ENCODE data around the gene RNF130.
A peak's percentile ranks its signal among the peaks of the same experiment; 100 is the strongest.
"Not testable (repeated sequence)": the region's sequence is repeated elsewhere in the genome, so short reads cannot be mapped to it uniquely, and the experiment has no call there.

The RNF130 gene

GRCh38 chr5:180102636-180103035 is 31.1 kb upstream of the RNF130 start:
- no peak for DNase-seq (ENCODE audit: low read depth)

GRCh38 chr5:180101451-180102105 is 30.0 kb upstream of the RNF130 start:
- DNase-seq (ENCODE audit: low read depth): no peak

GRCh38 chr5:180100621-180101450 is 29.3 kb upstream of the RNF130 start:
- no peak for DNase-seq (ENCODE audit: low read depth)

- no peak for DNase-seq (ENCODE audit: low read depth)
Measured at GRCh38 chr5:180099733-180100611, 28.4 kb upstream of the RNF130 start.

- no peak for DNase-seq (ENCODE audit: low read depth)
Measured at GRCh38 chr5:180098991-180099732, 27.6 kb upstream of the RNF130 start.

- no peak for DNase-seq (ENCODE audit: low read depth)
Measured at GRCh38 chr5:180098526-180098925, 27.0 kb upstream of the RNF130 start.

GRCh38 chr5:180097926-180098325 is 26.4 kb upstream of the RNF130 start:
- DNase-seq (ENCODE audit: low read depth): no peak

GRCh38 chr5:180097163-180097894 is 25.8 kb upstream of the RNF130 start:
- no peak for DNase-seq (ENCODE audit: low read depth)

DNA sequence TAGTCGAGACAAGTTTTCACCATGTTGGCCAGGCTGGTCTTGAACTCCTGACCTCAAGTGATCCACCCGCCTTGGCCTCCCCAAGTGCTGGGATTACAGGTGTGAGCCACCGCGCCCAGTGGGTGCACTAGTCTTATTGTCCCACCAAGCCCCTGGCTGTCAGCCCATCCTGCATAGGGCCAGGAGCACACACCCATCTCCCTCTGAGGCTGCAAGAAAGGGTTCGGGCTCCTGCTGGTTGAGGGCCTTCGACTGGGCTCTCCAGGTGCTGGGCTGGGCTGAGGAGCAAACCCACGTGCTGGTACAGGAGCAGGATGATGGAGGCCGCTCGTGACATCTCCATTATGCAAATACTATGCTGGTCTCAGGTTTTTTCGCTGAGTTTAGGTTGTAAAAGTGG is 25.1 kb upstream of the RNF130 start:
- no peak for DNase-seq (ENCODE audit: low read depth)

DNA sequence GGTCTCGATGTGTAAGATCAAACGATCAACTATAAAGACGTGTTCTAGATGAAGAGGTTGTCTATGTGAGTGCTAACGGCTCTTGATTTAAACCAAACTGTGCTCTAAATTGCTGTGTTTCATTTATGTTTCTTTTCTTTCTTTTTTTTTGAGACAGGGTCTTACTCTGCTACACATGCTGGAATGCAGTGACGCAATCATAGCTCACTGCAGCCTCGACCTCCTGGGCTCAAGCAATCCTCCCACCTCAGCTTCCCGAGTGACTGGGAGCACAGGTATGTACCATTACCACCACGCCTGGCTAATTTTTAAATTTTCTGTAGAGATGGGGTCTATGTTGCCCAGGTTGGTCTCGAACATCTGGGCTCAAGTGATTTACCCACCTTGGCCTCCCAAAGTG is 24.0 kb upstream of the RNF130 start:
- DNase-seq (ENCODE audit: low read depth): no peak

- DNase-seq (ENCODE audit: low read depth): no peak
Measured at GRCh38 chr5:180093651-180094382, 22.3 kb upstream of the RNF130 start.

GRCh38 chr5:180093241-180093640 is 21.7 kb upstream of the RNF130 start:
- no peak for DNase-seq (ENCODE audit: low read depth)

DNA sequence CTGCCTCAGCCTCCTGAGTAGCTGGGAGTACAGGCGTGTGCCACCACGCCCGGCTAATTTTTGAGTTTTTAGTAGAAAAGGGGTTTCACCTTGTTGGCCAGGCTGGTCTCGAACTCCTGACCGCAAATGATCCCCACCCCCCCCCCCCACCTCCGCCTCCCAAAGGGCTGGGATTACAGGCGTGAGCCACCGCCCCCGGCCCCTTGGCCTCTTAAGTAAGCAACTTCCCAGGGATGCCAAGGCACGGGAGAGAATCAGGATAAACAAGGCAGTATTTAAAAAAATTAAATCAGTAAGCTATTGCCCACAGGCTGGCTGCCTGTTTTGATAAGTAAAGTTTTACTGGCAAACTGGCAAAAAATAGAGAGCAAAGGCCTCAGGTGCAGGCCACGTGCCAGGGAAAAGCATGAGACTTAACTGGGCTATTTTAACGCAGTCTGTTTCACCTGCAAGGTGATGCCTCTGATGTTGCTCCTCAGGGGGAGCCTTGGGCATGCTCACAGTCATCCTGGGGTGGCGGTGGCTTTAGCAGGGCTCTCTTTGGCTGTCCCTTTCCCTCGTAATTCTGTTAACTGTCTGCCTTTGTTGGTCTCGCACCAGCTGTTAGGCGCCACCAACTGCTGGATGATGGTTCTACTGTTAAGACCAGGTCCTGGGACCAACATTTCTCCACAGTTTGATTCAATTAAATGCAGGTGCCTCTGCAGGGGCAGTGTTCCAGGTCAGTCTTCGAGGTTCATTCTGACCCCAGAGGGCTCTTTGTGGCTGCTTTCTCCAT is 19.4 kb upstream of the RNF130 start:
- no peak for DNase-seq (ENCODE audit: low read depth)

DNA sequence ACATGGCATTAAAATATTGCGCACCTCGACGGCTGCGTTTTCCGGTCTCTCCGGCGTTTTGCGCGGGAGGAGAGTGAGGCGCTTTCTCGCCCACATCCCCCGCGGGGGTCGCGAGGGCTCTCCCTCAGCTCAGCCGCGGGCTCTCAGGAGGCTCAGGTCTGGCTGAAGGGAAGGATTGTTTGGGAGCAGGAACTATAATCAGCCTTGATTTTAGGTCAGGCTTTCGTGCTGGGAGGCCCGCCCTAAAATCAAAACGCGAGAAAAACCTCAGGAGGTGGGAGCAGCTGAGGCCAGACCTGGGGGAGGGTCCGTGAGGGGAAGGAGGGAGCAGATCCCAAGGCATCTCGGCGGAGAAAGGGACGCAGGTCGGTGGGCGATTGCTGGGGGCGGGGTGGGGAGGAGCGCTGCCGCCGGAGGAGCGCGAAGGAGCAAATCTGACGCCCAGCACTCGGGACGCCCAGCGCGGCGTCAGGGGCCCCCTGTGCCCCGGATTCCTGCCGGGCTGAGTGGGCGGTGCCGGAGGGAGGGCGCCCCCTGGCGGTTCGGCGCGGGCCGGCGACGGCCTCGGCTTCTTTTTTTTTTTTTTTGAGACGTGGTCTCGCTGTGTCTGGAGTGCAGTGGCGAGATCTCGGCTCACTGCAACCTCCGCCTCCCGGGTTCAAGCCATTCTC is 18.7 kb upstream of the RNF130 start:
- peak; percentile 58 for DNase-seq (ENCODE audit: low read depth)

- not testable (repeated sequence) for DNase-seq (ENCODE audit: low read depth)
Measured at GRCh38 chr5:180089628-180090027, 18.1 kb upstream of the RNF130 start.

GRCh38 chr5:180088561-180088960 is 17.0 kb upstream of the RNF130 start:
- DNase-seq (ENCODE audit: low read depth): no peak

DNA sequence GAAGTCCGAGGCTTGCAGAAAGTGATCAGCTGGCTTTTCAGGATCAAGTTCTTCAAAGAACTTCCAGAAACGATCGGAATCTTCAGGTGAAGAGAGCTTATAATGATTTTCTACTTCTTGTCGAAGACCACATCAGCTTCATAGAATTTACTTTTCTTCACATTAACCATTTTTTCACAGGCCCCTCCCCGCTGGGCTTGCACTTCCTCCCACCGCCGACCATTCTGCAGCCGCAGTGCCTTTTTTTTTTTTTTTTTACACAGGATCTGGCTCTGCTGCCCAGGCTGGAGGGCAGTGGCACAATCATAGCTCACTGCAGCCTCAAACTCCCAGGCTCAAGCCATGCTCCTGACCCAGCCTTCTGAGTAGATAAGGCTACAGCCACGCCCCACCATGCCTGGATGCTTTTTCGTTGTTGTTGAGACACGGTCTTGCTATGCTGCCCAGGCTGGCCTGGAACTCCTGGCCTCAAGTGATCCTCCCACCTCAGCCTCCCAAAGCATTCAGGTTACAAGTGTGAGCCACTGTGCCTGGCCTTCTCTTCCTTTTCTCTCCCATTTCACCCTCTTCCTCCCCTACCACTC is 15.3 kb upstream of the RNF130 start:
- DNase-seq (ENCODE audit: low read depth): no peak

- no peak for DNase-seq (ENCODE audit: low read depth)
Measured at GRCh38 chr5:180085837-180086236, 14.3 kb upstream of the RNF130 start.

Data from stimulated activated CD8-positive, alpha-beta memory T cell treated with anti-CD3 and anti-CD28 coated beads, Interleukin-12 subunit alpha, Interleukin-12 subunit beta, amount 100 ng/mL, for 1 hour (primary cell).